KOPT-K1 (cell line): Measurements from ENCODE around the gene LIN7B.

Source experiments
- H3K27ac ChIP-seq: fragments of 200-600 bp; sonication (generic); 2 replicates; pipeline ENCODE4 v1.5.1; 2016; ENCODE audit warnings: antibody characterized with exemption, mild to moderate bottlenecking, low read depth, low read length; ENCODE audit not compliant: poor library complexity, severe bottlenecking
- H3K36me3 ChIP-seq: fragments of 200-600 bp; sonication (generic); 2 replicates; pipeline ENCODE4 v1.5.1; 2017; ENCODE audit warnings: antibody characterized with exemption, mild to moderate bottlenecking, low read length, moderate library complexity; ENCODE audit not compliant: insufficient read depth
- H3K9me3 ChIP-seq: fragments of 200-600 bp; sonication (generic); 2 replicates; pipeline ENCODE4 v1.5.1; 2017; ENCODE audit warnings: antibody characterized with exemption, low read length, mild to moderate bottlenecking; ENCODE audit not compliant: insufficient read depth, poor library complexity, severe bottlenecking

LIN7B gene

DNA sequence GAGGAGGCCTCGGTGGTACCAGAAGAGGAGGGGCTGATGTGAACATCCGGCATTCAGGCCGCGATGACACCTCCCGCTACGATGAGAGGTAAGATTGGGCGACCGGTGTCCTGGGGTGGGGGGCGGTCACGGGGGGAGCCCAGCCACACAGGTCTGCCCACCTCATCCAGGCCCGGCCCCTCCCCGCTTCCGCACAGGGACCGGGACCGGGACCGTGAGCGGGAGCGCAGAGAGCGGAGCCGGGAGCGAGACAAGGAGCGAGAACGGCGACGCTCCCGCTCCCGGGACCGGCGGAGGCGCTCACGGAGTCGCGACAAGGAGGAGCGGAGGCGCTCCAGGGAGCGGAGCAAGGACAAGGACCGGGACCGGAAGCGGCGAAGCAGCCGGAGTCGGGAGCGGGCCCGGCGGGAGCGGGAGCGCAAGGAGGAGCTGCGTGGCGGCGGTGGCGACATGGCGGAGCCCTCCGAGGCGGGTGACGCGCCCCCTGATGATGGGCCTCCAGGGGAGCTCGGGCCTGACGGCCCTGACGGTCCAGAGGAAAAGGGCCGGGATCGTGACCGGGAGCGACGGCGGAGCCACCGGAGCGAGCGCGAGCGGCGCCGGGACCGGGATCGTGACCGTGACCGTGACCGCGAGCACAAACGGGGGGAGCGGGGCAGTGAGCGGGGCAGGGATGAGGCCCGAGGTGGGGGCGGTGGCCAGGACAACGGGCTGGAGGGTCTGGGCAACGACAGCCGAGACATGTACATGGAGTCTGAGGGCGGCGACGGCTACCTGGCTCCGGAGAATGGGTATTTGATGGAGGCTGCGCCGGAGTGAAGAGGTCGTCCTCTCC lies 6.3 kb upstream of the LIN7B start:
- H3K27ac ChIP-seq = no peak overlapping the region
- no peaks in the 10 kb centered on the region for H3K9me3 ChIP-seq
- peaks cover 74% of the 10 kb centered on the region for H3K36me3 ChIP-seq

DNA sequence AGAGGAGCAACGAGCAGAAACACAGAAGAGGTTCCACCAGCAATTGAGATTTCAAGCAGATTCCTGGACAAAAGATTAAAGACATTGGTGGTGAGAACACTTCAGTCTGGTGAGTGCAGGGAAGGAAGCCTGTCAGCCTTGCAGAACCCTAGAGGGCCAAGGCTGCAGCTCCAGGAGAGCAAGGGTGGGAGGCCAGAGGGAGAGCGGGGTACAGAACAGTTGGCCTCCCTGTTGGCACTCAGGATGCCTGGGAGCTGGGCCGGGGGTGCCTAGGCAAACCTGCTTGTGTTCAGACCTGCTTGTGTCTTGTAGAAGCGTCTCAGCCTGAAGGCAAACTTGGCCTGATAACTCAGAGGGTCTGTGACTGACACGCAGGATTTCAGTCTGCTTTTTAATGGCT lies 5.1 kb upstream of the LIN7B start:
- Histone ChIP-seq H3K9me3 (no peaks in the 10 kb centered on the region), H3K27ac (no peak overlapping the region), H3K36me3 (peaks cover 61% of the 10 kb centered on the region)

GRCh38 chr19:49109569-49110233 lies 4.5 kb upstream of the LIN7B start:
- Histone ChIP-seq H3K27ac (no peak overlapping the region), H3K9me3 (no peaks in the 10 kb centered on the region), H3K36me3 (peaks cover 55% of the 10 kb centered on the region)

- no peak overlapping the region for H3K27ac ChIP-seq
- peaks cover 46% of the 10 kb centered on the region for H3K36me3 ChIP-seq
- H3K9me3 ChIP-seq = no peaks in the 10 kb centered on the region
These were observed 3.6 kb upstream of the LIN7B start for GRCh38 chr19:49110567-49110966.

GRCh38 chr19:49111218-49111998 lies 2.8 kb upstream of the LIN7B start:
- no peaks in the 10 kb centered on the region for H3K9me3 ChIP-seq
- peaks cover 38% of the 10 kb centered on the region for H3K36me3 ChIP-seq
- H3K27ac ChIP-seq = no peak overlapping the region

DNA sequence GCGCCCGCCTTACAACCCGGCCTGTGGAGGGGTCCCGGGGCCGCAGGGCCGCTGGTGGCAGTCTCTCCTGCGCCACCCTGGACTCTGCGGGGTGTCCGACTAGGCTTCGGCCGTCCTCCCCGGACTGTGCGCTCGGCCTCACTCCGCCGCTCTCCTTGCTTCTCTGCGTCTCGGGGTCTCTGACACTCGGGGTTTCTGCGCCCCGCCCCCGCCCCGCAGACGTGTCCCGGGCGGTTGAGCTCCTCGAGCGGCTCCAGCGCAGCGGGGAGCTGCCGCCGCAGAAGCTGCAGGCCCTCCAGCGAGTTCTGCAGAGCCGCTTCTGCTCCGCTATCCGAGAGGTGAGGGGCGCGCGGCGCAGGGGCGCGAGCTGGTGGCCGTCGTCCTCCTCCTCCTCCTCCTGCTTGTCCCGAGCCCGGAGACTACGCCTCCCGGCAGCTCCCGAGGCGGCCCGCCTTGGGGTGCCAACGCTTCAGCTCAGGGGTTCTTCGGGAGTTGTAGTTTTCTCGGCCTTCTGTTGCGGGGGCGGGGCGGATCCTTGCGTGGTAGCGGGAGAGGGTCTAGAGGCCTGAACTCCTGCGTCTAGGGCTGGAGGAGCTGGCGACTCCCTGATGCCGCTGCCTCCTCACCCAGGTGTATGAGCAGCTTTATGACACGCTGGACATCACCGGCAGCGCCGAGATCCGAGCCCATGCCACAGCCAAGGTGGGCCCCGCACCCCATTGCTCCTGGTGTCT lies 627 bp downstream of the LIN7B start:
- H3K27ac ChIP-seq = peak overlapping the region; percentile 34
- no peaks in the 10 kb centered on the region for H3K9me3 ChIP-seq
- H3K36me3 ChIP-seq = peaks cover 4% of the 10 kb centered on the region

GRCh38 chr19:49116544-49116943 lies 2.4 kb downstream of the LIN7B start:
- Histone ChIP-seq H3K27ac (no peak overlapping the region), H3K9me3 (no peaks in the 10 kb centered on the region)

GRCh38 chr19:49117677-49118564 lies 3.8 kb downstream of the LIN7B start:
- no peaks in the 10 kb centered on the region for H3K9me3 ChIP-seq
- peak overlapping the region; percentile 71 for H3K27ac ChIP-seq

More at GRCh38 chr19:49116544-49116943, 2.4 kb downstream of the LIN7B start:
- no peaks in the 10 kb centered on the region for H3K36me3 ChIP-seq

GRCh38 chr19:49118565-49119410 lies 4.6 kb downstream of the LIN7B start, which contains the start of gene C19orf73:
TSS of gene C19orf73 (minus strand) at chr19:49119143. CDS start at chr19:49119022, 121 bp downstream.
- Histone ChIP-seq H3K9me3 (no peaks in the 10 kb centered on the region), H3K36me3 (no peaks in the 10 kb centered on the region), H3K27ac (peak within 1 kb of the TSS; percentile 71)

More at GRCh38 chr19:49117677-49118564, 3.8 kb downstream of the LIN7B start:
- H3K36me3 ChIP-seq = no peaks in the 10 kb centered on the region

- Histone ChIP-seq H3K27ac (peak within 1 kb of the TSS; percentile 71), H3K9me3 (no peaks in the 10 kb centered on the region), H3K36me3 (no peaks in the 10 kb centered on the region)
These were observed 5.5 kb downstream of the LIN7B start, which contains the start of gene PPFIA3 for GRCh38 chr19:49119411-49120324. TSS of gene PPFIA3 (plus strand) at chr19:49119544. CDS start at chr19:49127874, 8,330 bp downstream.

DNA sequence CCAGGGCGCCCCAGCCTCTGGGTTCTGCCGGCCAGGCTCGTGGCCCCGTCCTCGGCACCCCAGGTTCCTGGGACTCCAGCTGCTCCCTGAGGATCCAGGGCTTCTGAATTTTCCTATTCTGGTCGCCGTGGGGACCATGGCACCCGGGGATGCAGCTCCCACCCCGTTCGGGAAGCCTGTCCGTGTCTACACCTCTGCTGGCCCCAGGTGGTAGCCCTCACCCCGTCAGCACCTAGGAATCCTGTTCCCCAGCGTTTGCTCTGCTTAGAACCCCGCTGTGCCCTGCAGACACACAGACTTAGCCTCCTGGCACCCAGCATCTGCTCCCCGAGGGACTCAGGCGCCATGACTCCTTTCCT lies 6.1 kb downstream of the LIN7B start:
- Histone ChIP-seq H3K27ac (no peak overlapping the region), H3K9me3 (no peaks in the 10 kb centered on the region), H3K36me3 (no peaks in the 10 kb centered on the region)

GRCh38 chr19:49120868-49121267 lies 6.7 kb downstream of the LIN7B start:
- H3K36me3 ChIP-seq = no peaks in the 10 kb centered on the region
- H3K9me3 ChIP-seq = no peaks in the 10 kb centered on the region
- no peak overlapping the region for H3K27ac ChIP-seq
